GM19372 (cell line): ENCODE results near the gene S100A13.
"Not testable (repeated sequence)": the region's sequence is repeated elsewhere in the genome, so short reads cannot be mapped to it uniquely, and the experiment has no call there.

Experiments used
- ATAC-seq: cut with Tn5 transposase; IDR thresholded peaks from one replicate; pipeline ENCODE4 v1.9.1; 2021; ENCODE audit warnings: mild to moderate bottlenecking, low read depth, moderate library complexity; ENCODE audit not compliant: unreplicated experiment

S100A13 gene

DNA sequence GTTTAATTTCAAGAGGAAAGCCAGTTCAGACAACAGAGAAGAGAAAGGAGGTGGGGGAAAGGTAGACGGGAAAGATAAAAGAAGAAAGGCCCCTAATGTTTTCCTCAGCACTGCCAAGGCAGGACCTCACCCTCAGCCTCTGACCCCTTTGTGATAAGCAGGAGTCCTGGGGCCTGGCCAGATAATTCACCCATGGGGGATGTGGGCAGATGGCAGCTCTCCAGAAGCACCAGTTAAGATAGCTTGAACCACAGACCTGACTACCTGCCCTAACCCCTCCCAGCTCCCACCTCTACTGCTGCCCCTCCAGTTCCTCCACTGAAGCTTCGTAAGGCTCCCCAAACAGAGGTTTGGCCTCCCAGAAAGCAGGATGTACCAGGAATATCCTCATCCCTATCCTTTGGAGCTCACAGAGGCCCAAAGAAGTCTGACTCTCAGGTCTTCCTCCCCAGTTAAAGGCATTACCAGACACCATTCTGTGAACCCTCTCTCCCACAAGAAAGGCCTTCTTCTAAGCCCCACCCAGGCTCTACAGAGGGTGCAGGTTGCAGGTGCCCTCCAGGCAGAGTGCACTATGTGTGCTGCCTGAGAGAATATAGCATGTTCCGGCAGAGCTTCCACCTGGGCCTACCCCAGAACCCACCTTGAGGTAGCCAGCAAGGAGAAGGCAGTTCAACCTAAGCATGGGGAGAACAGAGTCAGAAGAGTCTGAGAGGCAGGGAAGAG lies 22.0 kb upstream of the S100A13 start:
- no peak for ATAC-seq

DNA sequence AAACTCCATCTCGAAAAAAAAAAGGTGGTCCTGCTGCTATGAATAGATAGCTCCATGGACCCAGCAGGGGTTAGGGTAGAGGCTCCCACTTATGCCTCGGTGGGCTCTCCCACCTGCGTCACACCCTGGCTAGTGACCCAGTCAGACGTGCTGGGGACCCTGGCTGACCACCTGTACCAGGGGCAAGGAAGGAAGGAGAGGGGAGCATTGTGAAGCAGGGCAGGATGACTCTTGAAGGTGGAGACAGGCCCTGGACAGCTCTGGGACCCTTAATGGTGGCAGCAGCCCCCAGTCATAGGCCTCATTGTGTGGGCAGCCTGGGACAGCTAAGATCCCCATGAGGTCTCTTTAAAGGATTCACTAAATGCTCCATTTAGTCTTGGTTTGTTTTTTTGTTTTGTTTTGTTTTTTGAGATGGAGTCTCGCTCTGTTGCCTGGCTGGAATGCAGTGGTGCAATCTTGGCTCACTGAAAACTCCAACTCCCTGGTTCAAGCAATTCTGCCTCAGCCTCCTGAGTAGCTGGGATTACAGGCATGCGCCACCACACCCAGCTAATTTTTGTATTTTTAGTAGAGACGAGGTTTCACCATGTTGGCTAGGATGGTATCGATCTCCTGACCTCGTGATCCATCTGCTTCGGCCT lies 20.8 kb upstream of the S100A13 start:
- no peak for ATAC-seq

- no peak for ATAC-seq
Observed at GRCh38 chr1:153647346-153647714, 20.0 kb upstream of the S100A13 start.

DNA sequence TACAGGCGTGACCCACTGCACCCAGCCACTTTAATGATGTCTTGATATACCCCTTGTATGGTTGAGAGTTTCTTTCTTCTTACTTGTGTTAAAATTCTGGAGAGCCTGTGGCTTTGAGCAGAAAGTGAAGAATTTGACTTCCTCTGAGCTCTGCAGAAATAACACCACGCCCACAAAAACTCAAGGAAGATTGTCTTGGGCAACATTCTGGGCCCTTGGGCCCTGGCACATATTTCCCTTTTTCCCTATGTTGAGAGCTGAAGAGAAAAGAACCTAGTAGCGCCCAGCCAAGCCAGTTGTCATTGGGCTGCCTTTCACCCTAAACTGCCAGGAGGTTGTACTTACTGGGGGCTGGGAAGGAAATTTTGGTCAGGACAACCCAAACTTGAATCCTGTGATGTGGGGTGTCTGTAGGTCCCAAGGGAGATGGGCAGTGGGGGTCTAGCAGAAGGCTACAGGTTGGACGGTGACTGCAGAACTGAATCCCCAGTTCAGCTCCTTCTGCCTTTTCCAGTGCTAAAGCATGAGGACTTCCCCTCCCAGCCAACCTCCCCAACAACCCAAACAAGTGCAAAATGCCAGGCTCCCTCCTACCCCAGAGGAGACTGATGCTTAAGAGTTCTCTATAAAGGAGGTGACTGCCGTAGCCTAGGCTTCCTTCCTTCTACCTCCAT lies 19.5 kb upstream of the S100A13 start:
- ATAC-seq = no peak

GRCh38 chr1:153643816-153644215 lies 16.5 kb upstream of the S100A13 start:
- no peak for ATAC-seq

DNA sequence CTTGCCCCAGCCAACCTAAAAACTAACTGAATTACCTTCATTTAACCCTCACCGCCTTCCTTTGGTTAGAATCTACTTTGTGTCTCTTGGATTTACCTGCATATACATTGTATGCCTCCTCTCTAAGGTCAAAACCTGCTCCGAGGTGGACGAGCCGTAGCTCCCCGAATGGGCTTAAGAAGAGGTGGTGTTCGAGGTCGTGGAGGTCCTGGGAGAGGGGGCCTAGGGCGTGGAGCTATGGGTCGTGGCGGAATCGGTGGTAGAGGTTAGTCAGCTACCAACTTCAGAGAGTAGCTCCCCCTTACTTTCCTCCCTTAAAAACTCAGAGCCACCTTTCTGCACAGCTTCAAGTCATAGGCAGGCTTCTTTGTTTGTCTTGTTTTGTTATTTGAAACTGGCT lies 15.8 kb upstream of the S100A13 start:
- ATAC-seq = no peak

DNA sequence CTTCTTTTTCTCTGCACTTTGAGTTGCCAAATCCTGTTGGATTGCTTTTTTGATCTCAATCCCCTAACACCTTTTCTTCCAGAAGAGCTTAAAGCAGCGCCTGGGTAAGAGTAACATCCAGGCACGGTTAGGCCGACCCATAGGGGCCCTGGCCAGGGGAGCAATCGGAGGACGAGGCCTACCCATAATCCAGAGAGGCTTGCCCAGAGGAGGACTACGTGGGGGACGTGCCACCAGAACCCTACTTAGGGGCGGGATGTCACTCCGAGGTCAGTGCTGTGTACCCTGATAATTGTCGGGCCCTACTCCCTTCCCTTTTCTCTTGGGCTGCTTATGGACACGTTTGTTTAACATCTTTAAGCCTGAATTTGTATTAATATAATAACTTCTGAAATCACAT lies 14.9 kb upstream of the S100A13 start:
- no peak for ATAC-seq

- ATAC-seq = no peak
Observed at GRCh38 chr1:153640861-153641260, 13.6 kb upstream of the S100A13 start.

DNA sequence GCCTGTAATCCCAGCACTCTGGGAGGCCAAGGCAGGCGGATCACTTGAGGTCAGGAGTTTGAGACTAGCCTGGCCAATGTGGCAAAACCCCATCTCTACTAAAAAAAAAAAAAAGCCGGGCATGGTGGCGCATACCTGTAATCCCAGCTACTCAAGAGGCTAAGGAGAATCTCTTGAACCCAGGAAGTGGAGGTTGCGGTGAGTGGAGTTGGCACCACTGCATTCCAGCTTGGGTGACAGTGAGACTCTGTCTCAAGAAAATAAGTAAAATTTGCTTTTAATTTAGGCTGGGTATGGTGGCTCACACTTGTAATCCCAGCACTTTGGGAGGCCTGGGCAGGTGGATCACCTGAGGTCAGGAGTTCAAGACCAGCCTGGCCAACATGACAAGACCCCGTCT lies 12.9 kb upstream of the S100A13 start:
- not testable (repeated sequence) for ATAC-seq

DNA sequence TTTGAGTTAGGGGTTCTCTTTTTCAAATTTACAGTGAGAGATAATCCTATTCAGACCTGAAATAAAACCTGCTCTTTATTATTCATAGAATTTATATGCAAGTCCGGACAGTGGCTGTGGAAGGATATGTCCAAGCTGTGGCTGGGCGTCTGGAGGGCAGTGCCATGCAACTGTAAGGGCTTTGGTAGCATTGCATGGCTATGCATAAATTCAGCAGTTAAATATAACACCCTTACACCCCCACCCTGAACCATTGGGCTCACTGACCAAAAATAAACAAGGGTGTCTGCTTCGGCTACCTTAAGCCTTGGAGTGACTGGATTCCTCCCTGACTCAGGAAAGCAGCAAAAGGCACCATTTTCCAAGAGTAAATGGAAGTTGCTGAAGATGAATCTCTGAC lies 12.0 kb upstream of the S100A13 start:
- no peak for ATAC-seq

DNA sequence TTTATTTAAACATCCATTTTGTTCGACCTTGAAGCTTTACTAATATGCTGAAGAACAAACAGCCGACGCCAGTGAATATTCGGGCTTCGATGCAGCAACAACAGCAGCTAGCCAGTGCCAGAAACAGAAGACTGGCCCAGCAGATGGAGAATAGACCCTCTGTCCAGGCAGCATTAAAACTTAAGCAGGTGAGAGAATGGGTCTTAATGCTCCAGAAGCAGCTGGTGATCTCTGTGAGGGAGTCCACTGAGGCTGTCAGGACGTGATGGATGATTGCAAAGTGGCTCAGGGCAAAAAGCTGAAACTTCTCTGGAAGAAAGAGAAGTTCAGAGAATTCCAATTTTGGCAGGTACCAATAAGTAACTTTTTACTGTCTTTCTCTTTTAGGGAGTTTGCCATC lies 11.0 kb upstream of the S100A13 start:
- no peak for ATAC-seq

DNA sequence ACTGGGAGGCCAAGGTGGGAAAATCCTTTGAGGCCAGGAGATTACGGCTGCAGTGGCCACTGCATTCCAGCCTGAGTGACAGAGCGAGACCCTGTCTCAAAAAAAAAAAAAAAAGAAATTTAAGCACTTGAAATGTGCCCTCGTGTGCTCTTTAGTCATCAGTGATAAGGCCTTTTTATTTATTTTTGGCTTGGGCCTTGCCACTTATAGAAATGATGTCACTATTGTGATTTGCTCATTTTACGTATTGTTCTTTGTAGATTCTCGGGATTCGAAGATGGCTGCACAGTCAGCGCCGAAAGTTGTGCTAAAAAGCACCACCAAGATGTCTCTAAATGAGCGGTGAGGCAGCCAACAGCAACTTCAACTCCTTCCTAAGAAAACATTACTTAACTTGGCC lies 9.0 kb upstream of the S100A13 start:
- no peak for ATAC-seq

- no peak for ATAC-seq
Observed at GRCh38 chr1:153635872-153636271, 8.6 kb upstream of the S100A13 start.

DNA sequence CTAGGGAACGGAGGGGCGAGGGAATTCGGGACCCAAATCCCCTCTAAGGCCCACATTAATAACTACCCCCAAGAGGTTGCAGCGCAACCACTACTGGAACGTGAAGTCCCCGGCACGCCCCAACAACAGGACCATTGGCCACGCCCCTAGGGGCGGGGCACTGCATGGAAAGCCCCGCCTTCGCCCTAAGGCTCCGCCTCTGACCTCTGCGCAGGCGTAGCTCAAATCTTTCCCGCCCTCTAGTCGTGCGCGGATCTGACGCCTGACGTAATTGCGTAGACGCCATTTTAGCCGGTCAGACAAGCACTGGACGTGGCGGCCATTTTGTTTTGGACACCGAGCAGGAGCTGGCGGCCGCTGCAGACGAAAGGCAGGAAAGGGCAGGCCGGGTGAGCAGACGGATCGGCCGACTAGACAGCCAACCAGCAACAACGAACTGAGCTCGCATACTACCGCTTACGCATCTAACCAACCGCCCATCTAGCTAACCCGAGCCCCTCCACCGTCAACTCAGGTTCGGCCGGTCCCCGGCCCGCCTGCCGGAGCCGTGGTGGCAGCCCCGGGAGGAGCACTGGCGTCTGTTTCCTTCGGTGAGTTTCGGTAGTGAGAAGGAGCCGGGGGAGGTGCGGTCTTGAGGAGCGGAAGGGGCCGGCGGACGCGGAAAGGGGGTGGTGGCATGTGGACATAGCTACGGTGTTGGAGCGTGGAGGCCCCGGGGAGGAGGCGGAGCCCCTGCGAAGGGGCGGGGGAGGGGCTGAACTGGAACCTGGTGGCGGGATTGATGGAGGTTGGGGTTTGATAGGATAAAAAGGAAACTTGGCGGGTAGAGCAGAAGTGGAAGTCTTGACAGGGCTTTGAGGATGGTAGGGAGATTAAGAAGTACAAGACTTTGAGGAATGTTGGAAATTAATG lies 6.7 kb upstream of the S100A13 start, which contains the start of gene CHTOP:
Gene CHTOP (plus strand): TSS at position 313 of the 912 bp plus-strand sequence. CDS start 2,523 bp downstream, outside the sequence.
- peak; percentile 92 for ATAC-seq

DNA sequence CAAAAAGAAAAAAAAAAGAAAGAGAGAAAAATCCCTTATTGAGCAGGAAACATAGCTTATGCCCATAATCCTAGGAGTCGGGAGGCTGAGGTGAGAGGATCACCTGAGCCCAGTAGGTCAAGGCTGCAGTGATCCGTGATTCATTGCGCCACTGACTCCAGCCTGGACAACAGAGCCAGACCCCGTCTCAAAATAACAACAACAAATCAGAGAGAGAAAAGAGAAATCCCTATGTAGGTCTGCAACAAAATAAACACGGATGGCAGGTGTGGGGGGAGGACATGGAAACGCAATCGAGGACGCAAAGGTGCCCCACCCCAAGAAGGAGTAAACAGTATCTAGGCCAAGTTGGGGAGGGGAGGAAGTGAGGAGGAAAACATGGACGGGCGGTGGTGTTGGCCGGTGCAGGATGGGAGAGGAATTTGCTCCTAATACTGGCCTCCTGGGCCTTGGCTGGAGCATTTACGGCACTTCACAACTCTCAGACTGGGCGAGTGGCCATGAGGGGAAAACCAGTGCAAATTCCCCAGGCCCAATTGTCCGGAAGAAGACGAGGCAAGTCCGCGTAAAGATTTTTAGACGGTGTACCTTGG lies 6.0 kb upstream of the S100A13 start:
- no peak for ATAC-seq

DNA sequence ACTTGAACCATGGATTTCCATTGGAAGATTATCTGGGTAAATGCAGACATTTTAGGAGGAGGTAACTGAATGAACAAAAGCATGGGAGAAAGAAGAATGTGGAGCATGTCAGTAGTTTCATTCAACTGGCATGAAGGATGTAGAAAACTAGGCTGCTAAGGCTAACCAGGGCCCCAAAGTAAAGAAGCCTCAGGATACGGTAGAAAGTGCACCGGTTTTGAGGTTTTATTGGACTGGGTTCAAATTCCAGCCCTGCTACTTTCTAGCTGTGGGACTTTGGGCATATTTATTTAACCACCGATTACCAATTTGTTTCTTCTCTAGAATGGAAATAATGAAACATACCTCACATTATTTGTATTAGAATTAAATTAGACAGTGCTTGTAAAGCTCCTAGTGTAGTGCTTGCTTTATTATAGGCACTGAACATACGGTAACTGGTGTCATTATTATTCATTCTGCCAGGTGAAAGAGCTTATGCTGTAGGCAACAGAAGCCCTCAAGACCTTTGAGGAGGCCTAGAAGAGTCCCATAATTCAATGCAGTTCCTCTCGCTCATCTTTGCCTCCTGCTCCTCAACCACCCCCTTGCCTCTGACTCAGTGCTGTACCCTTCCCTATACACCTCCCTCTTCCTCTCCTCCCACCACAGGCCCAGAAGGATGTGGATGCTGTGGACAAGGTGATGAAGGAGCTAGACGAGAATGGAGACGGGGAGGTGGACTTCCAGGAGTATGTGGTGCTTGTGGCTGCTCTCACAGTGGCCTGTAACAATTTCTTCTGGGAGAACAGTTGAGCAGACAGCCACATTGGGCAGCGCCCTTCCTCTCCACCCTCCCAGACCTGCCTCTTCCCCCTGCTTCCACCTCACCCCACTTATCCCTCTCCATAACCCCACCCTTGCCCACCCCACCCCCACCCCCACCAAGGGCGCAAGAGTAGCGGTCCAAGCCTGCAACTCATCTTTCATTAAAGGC lies 4.0 kb upstream of the S100A13 start:
- no peak for ATAC-seq

DNA sequence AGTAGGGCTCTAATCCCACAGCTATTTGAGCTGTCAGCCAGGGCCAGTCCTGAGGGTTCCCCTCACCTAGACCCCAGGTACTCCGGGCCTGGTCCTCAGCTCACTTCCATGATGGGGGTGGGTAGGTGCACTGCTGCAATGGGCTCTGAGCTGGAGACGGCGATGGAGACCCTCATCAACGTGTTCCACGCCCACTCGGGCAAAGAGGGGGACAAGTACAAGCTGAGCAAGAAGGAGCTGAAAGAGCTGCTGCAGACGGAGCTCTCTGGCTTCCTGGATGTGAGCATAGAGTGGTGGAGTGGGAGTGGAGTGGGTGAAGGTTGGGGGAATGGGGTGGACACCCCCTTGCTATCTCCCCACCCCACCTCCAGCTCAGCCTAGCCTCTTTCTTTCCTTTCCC lies 3.1 kb upstream of the S100A13 start:
- ATAC-seq = no peak

GRCh38 chr1:153629971-153630370 lies 2.7 kb upstream of the S100A13 start:
- no peak for ATAC-seq

- no peak for ATAC-seq
Observed at GRCh38 chr1:153629343-153629665, 2.0 kb upstream of the S100A13 start.
